HepG2 (cell line): ENCODE results near the gene ANKRD52. TPM values are rescaled to one million over a fixed set of nuclear protein-coding genes. Genes with fewer than 3 reads are reported as not detected.
A peak's percentile ranks its signal among the peaks of the same experiment; 100 is the strongest.

Source experiments
- ATAC-seq: fragments of 200-7000 bp; cut with Tn5 transposase; 3 replicates; pipeline ENCODE4 v1.9.1; 2020; ENCODE audit warnings: mild to moderate bottlenecking, moderate library complexity
- BruUV-seq: library from RNA; stranded (reverse); fragments of 400-500 nt; replicated peaks from 2 replicates; lab custom pipeline; 2021; lab: Mats Ljungman, UMichigan
- CTCF ChIA-PET: fragments of 300-600 bp; formaldehyde crosslinking; extraction: SDS; loops from one replicate; lab custom pipeline; 2021; ENCODE audit warnings: low total read pairs, inconsistent platforms, low intra/inter-chr PET ratio; lab: Yijun Ruan, JAX
- POLR2A ChIA-PET: fragments of 350-600 bp; sonication (Branson Sonifier 250); formaldehyde crosslinking; loops from one replicate; lab custom pipeline; 2020; ENCODE audit warnings: antibody characterized with exemption, inconsistent platforms; lab: Yijun Ruan, JAX
- DNase-seq: peaks from one replicate; pipeline ENCODE4 v3.0.0-alpha.2; 2015; ENCODE audit warnings: low spot score
- FAIRE-seq: peaks from 3 replicates; lab custom pipeline; 2011; peaks lifted over from hg19 to GRCh38; lab: Jason Lieb, UNC
- H2AFZ ChIP-seq: one replicate; pipeline ENCODE4 v1.6.1; 2011; ENCODE audit warnings: low read length, inconsistent platforms
- H3K27ac ChIP-seq: fragments of 300-600 bp; 3 replicates; pipeline ENCODE4 v1.8.0; 2011; ENCODE audit warnings: mixed run types, mild to moderate bottlenecking, mixed read lengths, low read length, inconsistent platforms; ENCODE audit not compliant: insufficient read depth; ENCODE audit errors: extremely low read length
- H3K27me3 ChIP-seq, 2 experiments: fragments of 200-600 bp in 1 of 2; 2 replicates in 1 of 2; 3 replicates in 1 of 2; pipeline versions ENCODE4 v1.6.0 to v1.8.0; 2011; ENCODE audit warnings: low read length in 2 of 2, mild to moderate bottlenecking in 2 of 2, moderate library complexity in 2 of 2, inconsistent platforms in 1 of 2; ENCODE audit not compliant: insufficient read depth in 2 of 2, control insufficient read depth in 1 of 2
- H3K36me3 ChIP-seq, 2 experiments: fragments of 200-600 bp in 1 of 2; replicated peaks in 1 of 2; 2 replicates in 1 of 2; 3 replicates in 1 of 2; pipeline versions ENCODE4 v1.5.1 to v1.8.0; 2011; ENCODE audit warnings: low read length in 2 of 2, inconsistent platforms in 1 of 2; ENCODE audit not compliant: insufficient read depth in 2 of 2, control insufficient read depth in 1 of 2
- H3K4me1 ChIP-seq: 2 replicates; pipeline ENCODE4 v1.5.1; 2012; ENCODE audit warnings: low read length, inconsistent platforms; ENCODE audit not compliant: insufficient read depth
- H3K4me2 ChIP-seq: 2 replicates; pipeline ENCODE4 v1.6.0; 2011; ENCODE audit warnings: low read depth, low read length, inconsistent platforms
- H3K4me3 ChIP-seq, 3 experiments: fragments of 200-600 bp in 1 of 3; sonication (generic), shearing (Covaris generic) in 1 of 3; replicated peaks in 1 of 3; 2 replicates each; pipeline ENCODE4 v1.5.1; 2011 to 2016; ENCODE audit warnings: low read length in 3 of 3, inconsistent platforms in 2 of 3, low read depth in 2 of 3, mild to moderate bottlenecking in 2 of 3, control low read depth in 1 of 3, mixed read lengths in 1 of 3; ENCODE audit not compliant: insufficient read depth in 1 of 3
- H3K79me2 ChIP-seq: one replicate; pipeline ENCODE4 v1.6.1; 2011; ENCODE audit warnings: low read length, inconsistent platforms; ENCODE audit not compliant: insufficient read depth
- H3K9ac ChIP-seq: 2 replicates; pipeline ENCODE4 v1.6.0; 2011; ENCODE audit warnings: mild to moderate bottlenecking, low read depth, low read length, inconsistent platforms; ENCODE audit not compliant: insufficient read depth
- H3K9me3 ChIP-seq: 2 replicates; pipeline ENCODE4 v1.5.1; 2012; ENCODE audit warnings: mild to moderate bottlenecking, low read length
- H4K20me1 ChIP-seq: 2 replicates; pipeline ENCODE4 v1.6.0; 2011; ENCODE audit warnings: inconsistent platforms, mild to moderate bottlenecking, low read length, moderate library complexity; ENCODE audit not compliant: insufficient read depth
- GFI1 ChIP-seq: sonication (generic); formaldehyde crosslinking; IDR thresholded peaks from 2 replicates; pipeline ENCODE4 v1.5.0; 2020; ENCODE audit warnings: missing genetic modification reagents, mild to moderate bottlenecking, borderline replicate concordance
- HOXA5 ChIP-seq: sonication (generic); formaldehyde crosslinking; IDR thresholded peaks from 2 replicates; pipeline ENCODE4 v1.4.0; 2020; ENCODE audit warnings: missing genetic modification reagents
- MEF2D ChIP-seq: sonication (generic); formaldehyde crosslinking; IDR thresholded peaks from 2 replicates; pipeline ENCODE4 v1.5.1; 2020; ENCODE audit warnings: mild to moderate bottlenecking, missing genetic modification reagents
- PAWR ChIP-seq: sonication (generic); formaldehyde crosslinking; IDR thresholded peaks from 2 replicates; pipeline ENCODE4 v1.4.0; 2020; ENCODE audit warnings: missing genetic modification reagents, mild to moderate bottlenecking, borderline replicate concordance
- POLR2AphosphoS5 ChIP-seq: IDR thresholded peaks from 2 replicates; pipeline ENCODE4 v1.6.1; 2012; ENCODE audit warnings: low read depth, low read length
- SMARCC2 ChIP-seq: fragments of 450-650 bp; IDR thresholded peaks from 2 replicates; pipeline ENCODE4 v1.6.1; 2017; ENCODE audit warnings: antibody characterized with exemption, mild to moderate bottlenecking
- U2AF2 ChIP-seq: fragments of 200-400 bp; formaldehyde crosslinking; IDR thresholded peaks from 2 replicates; pipeline ENCODE4 v1.6.1; 2017; ENCODE audit warnings: low read depth, mild to moderate bottlenecking, low read length
- ZBTB34 ChIP-seq: sonication (generic); formaldehyde crosslinking; IDR thresholded peaks from 2 replicates; pipeline ENCODE4 v1.8.0; 2022; ENCODE audit warnings: mild to moderate bottlenecking, missing genetic modification reagents
- ZBTB4 ChIP-seq: sonication (generic); formaldehyde crosslinking; IDR thresholded peaks from 2 replicates; pipeline ENCODE4 v1.4.0; 2020; ENCODE audit warnings: missing genetic modification reagents, mild to moderate bottlenecking, borderline replicate concordance
- ZMYM3 ChIP-seq: sonication (generic); formaldehyde crosslinking; IDR thresholded peaks from 2 replicates; pipeline ENCODE4 v1.5.1; 2020; ENCODE audit warnings: mild to moderate bottlenecking, missing genetic modification reagents
- ZMYM4 ChIP-seq: sonication (generic); formaldehyde crosslinking; IDR thresholded peaks from 2 replicates; pipeline ENCODE4 v1.8.1; 2023; ENCODE audit warnings: mild to moderate bottlenecking, missing genetic modification reagents
- ZNF652 ChIP-seq: IDR thresholded peaks from 2 replicates; pipeline ENCODE4 v1.6.1; 2016; ENCODE audit warnings: low read depth, borderline replicate concordance
- ZNF713 ChIP-seq: sonication (generic); formaldehyde crosslinking; IDR thresholded peaks from 2 replicates; pipeline ENCODE4 v1.4.0; 2020; ENCODE audit warnings: mild to moderate bottlenecking, missing genetic modification reagents
- WGBS: methylation state at CpG from one replicate; pipeline ENCODE4 v1.1.6; 2017; ENCODE audit warnings: low lambda C conversion rate; 5-methylcytosine and 5-hydroxymethylcytosine counted together
- in situ Hi-C: cut with HindIII; loops from 2 replicates; pipeline ENCODE4 v1.10.0; 2017; ENCODE audit warnings: low pct_unique_long_range_greater_than_20kb; ENCODE audit not compliant: extremely low pct_ligation_motif_present
- intact Hi-C: fragments of 100-400 bp; cut with micrococcal nuclease; formaldehyde crosslinking; loops from one replicate; pipeline ENCODE4 v1.10.0; 2022; ENCODE audit not compliant: unreplicated experiment
- polyA plus RNA-seq, 8 experiments: library from polyadenylated mRNA; depleted of rRNA in 3 of 8; stranded (reverse) in 7 of 8; unstranded in 1 of 8; fragments of >200 nt; fragmentation: Illumina TruSeq in 4 of 8; extraction: Trizol in 4 of 8; gene quantifications; 2 replicates each; pipeline versions ENCODE4 v1.2.1 to v1.2.3, GENCODE V29; 2011 to 2016; ENCODE audit warnings: low read depth in 4 of 8, missing spikeins in 1 of 8, mixed read lengths in 1 of 8; ENCODE audit not compliant: insufficient read depth in 1 of 8
- total RNA-seq, 5 experiments: library from RNA; depleted of rRNA; stranded (reverse); fragments of >200 nt; fragmentation: Illumina TruSeq; extraction: Trizol; gene quantifications; 2 replicates each; pipeline ENCODE4 v1.2.3, GENCODE V29; 2016; ENCODE audit warnings: low read depth in 1 of 5

Gene ANKRD52
- total and polyA plus RNA-seq, 2 of the 13 experiments (the other 11 are each of a cell fraction or from before 2014, with no cell fraction given) = 7.8 to 9.2 TPM

- ATAC-seq (no peak), FAIRE-seq (no peak), DNase-seq (no peak)
- 0 out of 2 replicates have a peak, but pooled peaks have one; percentile 41 for TF ChIP-seq HOXA5 (CRISPR knock-in tag)
- no peak for TF ChIP-seq ZMYM4
- ChIA-PET POLR2A (interaction anchor here (1.1 kb wide), 1 partner anchor 123 kb away, joined by 3 read pairs; the partner anchor contains the start of gene CNPY2), CTCF (interaction anchor here (0.7 to 1.0 kb wide), 3 partner anchors 29 to 65 kb away, joined by 3 to 6 read pairs (median 4); partner anchors contain the start of genes ANKRD52, NABP2 and RNF41)
- Histone ChIP-seq H3K4me1 (peaks cover 27% of the 10 kb centered on the region), H3K27me3 (no peaks in the 10 kb centered on the region; a peak in 1 of 5 replicates), H2AFZ (no peak overlapping the region), H4K20me1 (no peaks in the 10 kb centered on the region), H3K4me2 (no peak overlapping the region), H3K4me3 (no peak overlapping the region), H3K9me3 (no peaks in the 10 kb centered on the region), H3K79me2 (peaks cover 13% of the 10 kb centered on the region), H3K9ac (no peak overlapping the region), H3K36me3 (no peaks in the 10 kb centered on the region), H3K27ac (no peak overlapping the region)
- in situ Hi-C loops (loop anchor here (5.0 to 10.0 kb wide), 2 partner anchors 65 to 272 kb away; partner anchors contain the start of genes ANKRD52 and SPRYD4), intact Hi-C loops (loop anchor here (2.0 to 5.0 kb wide), 3 partner anchors 35 to 270 kb away; partner anchors contain the start of genes COQ10A and MYL6)
- BruUV-seq = no TSS peak
These were observed 65.6 kb downstream of the ANKRD52 start for GRCh38 chr12:56192582-56192981.

- DNase-seq (no peak), ATAC-seq (no peak), FAIRE-seq (no peak)
- Histone ChIP-seq H3K79me2 (peaks cover 18% of the 10 kb centered on the region), H3K4me3 (peak overlapping the region; percentile 76 to 94 (median 93)), H4K20me1 (no peaks in the 10 kb centered on the region), H3K27me3 (no peaks in the 10 kb centered on the region; a peak in 1 of 5 replicates), H3K4me1 (peaks cover 34% of the 10 kb centered on the region), H3K36me3 (peaks cover 0 to 7% of the 10 kb centered on the region in 2 experiments; a peak in 1 of 5 replicates), H2AFZ (peak overlapping the region; percentile 76), H3K9me3 (no peaks in the 10 kb centered on the region), H3K27ac (peak overlapping the region; percentile 74), H3K4me2 (peak overlapping the region; percentile 86), H3K9ac (peak overlapping the region; percentile 76)
- in situ Hi-C loops = loop anchor here (5.0 to 10.0 kb wide), 2 partner anchors 67 to 274 kb away; partner anchors contain the start of genes ANKRD52 and SPRYD4
- intact Hi-C loops = loop anchor here (5.0 kb wide), 2 partner anchors 33 to 272 kb away; partner anchors contain the start of gene MYL6
- BruUV-seq = no TSS peak
- 19% methylated on average over 9 of the region's 9 CpGs for WGBS
- ChIA-PET CTCF (interaction anchor here (1.1 to 2.7 kb wide), 5 partner anchors 33 to 72 kb away, joined by 3 to 49 read pairs (median 3); partner anchors contain the start of genes ANKRD52, ESYT1, MYL6 and MYL6B), POLR2A (interaction anchor here (0.7 to 3.6 kb wide), 5 partner anchors 9 to 73 kb away, joined by 4 to 48 read pairs (median 22); partner anchors contain the start of genes ESYT1, MYL6, RNF41 and ZC3H10)
- TF ChIP-seq ZMYM3 (CRISPR knock-in tag) (no peak), GFI1 (CRISPR knock-in tag) (no peak), ZNF652 (CRISPR knock-in tag) (peak; percentile 76; the same call in 1 of the 2 replicates), SMARCC2 (no peak), MEF2D (CRISPR knock-in tag) (no peak), ZBTB4 (CRISPR knock-in tag) (no peak), ZNF713 (CRISPR knock-in tag) (0 out of 2 replicates have a peak, but pooled peaks have one; percentile 8), POLR2AphosphoS5 (no peak), PAWR (CRISPR knock-in tag) (no peak), ZBTB34 (CRISPR knock-in tag) (no peak), U2AF2 (no peak)
These were observed 67.5 kb downstream of the ANKRD52 start for GRCh38 chr12:56190695-56191155.
